Endodermal cell (in vitro differentiated cells): Measurements from ENCODE around the gene WDTC1. TPM values are rescaled to one million over a fixed set of nuclear protein-coding genes. Genes with fewer than 3 reads are reported as not detected.

Experiments used
- DNase-seq: peaks from one replicate; pipeline ENCODE4 v3.0.0-alpha.2; 2017
- H3K27ac ChIP-seq: 2 replicates; pipeline ENCODE4 v1.5.1; 2013; ENCODE audit warnings: mild to moderate bottlenecking, low read depth, low read length, moderate library complexity
- H3K27me3 ChIP-seq: 2 replicates; pipeline ENCODE4 v1.6.1; 2013; ENCODE audit warnings: mild to moderate bottlenecking, low read length, moderate library complexity; ENCODE audit not compliant: insufficient read depth, control insufficient read depth, poor library complexity, severe bottlenecking
- H3K36me3 ChIP-seq: 2 replicates; pipeline ENCODE4 v1.7.0; 2013; ENCODE audit warnings: mild to moderate bottlenecking, low read length, moderate library complexity; ENCODE audit not compliant: control insufficient read depth, insufficient read depth
- H3K4me1 ChIP-seq: one replicate; pipeline ENCODE4 v1.7.0; 2013; ENCODE audit warnings: low read length; ENCODE audit not compliant: control insufficient read depth, insufficient read depth
- H3K4me3 ChIP-seq: 2 replicates; pipeline ENCODE4 v1.5.1; 2013; ENCODE audit warnings: mild to moderate bottlenecking, low read length, moderate library complexity
- H3K9ac ChIP-seq: 2 replicates; pipeline ENCODE4 v1.6.1; 2013; ENCODE audit warnings: mild to moderate bottlenecking, low read length, moderate library complexity; ENCODE audit not compliant: poor library complexity, severe bottlenecking; ENCODE audit errors: extremely low read depth
- H3K9me3 ChIP-seq: 2 replicates; pipeline ENCODE4 v1.6.1; 2013; ENCODE audit warnings: mild to moderate bottlenecking, low read length, moderate library complexity; ENCODE audit not compliant: control insufficient read depth
- H3K27ac Mint-ChIP-seq: 2 replicates; pipeline ENCODE4 v1.8.0; 2020; ENCODE audit warnings: mixed read lengths
- H3K27me3 Mint-ChIP-seq: 2 replicates; pipeline ENCODE4 v1.8.0; 2021; ENCODE audit warnings: mild to moderate bottlenecking, mixed read lengths; ENCODE audit not compliant: insufficient read depth
- H3K36me3 Mint-ChIP-seq: 2 replicates; pipeline ENCODE4 v1.8.0; 2020; ENCODE audit warnings: low read depth, mixed read lengths
- H3K4me1 Mint-ChIP-seq: 2 replicates; pipeline ENCODE4 v1.8.0; 2020; ENCODE audit warnings: mixed read lengths
- H3K4me3 Mint-ChIP-seq: 2 replicates; pipeline ENCODE4 v1.8.0; 2020; ENCODE audit warnings: mild to moderate bottlenecking, moderate library complexity, mixed read lengths
- H3K9me3 Mint-ChIP-seq: 2 replicates; pipeline ENCODE4 v1.8.0; 2020; ENCODE audit warnings: mild to moderate bottlenecking, mixed read lengths
- CTCF ChIP-seq: fragments of 200-600 bp; sonication (generic); conservative IDR thresholded peaks from 2 replicates; pipeline ENCODE4 v1.5.0; 2021; ENCODE audit warnings: antibody characterized with exemption, mild to moderate bottlenecking
- WGBS, 2 experiments: methylation state at CpG; one replicate each; pipeline versions ENCODE4 v1.1.5 to v1.1.7; 2013; ENCODE audit warnings: missing lambda C conversion rate in 2 of 2, mixed read lengths in 1 of 2; ENCODE audit not compliant: insufficient coverage in 1 of 2, insufficient read length in 1 of 2; 5-methylcytosine and 5-hydroxymethylcytosine counted together
- total RNA-seq, 2 donors: library from RNA; stranded (reverse); fragmentation: NEBNext Ultra II Directional in 1 of 2; extraction: Animal tissue kit (Norgen Biotek cat#: 25700) in 1 of 2; gene quantifications; 2 replicates in 1 of 2; 3 replicates in 1 of 2; pipeline ENCODE4 v1.2.1, GENCODE V29; 2021

Gene WDTC1
- total RNA-seq, 2 donors from 2014 or later, result 34.7 to 41.9 TPM

- Histone ChIP-seq H3K4me3 (no peak overlapping the region), H3K36me3 (peaks cover 17% of the 10 kb centered on the region), H3K9me3 (no peaks in the 10 kb centered on the region), H3K27me3 (no peaks in the 10 kb centered on the region), H3K4me1 (no peaks in the 10 kb centered on the region), H3K9ac (no peak overlapping the region), H3K27ac (no peak overlapping the region)
- DNase-seq, result no peak
- 89 to 94% methylated on average over 3 of the region's 3 CpGs for WGBS, 2 experiments
- no peak for TF ChIP-seq CTCF
- Mint-ChIP-seq H3K4me1 (peaks cover 4% of the 10 kb centered on the region), H3K27me3 (no peaks in the 10 kb centered on the region), H3K9me3 (peaks cover 16% of the 10 kb centered on the region), H3K27ac (no peak overlapping the region), H3K36me3 (peaks cover 42% of the 10 kb centered on the region), H3K4me3 (no peak overlapping the region)
Measured at GRCh38 chr1:27290581-27290980, 56.1 kb downstream of the WDTC1 start.

GRCh38 chr1:27292106-27292505 is 57.7 kb downstream of the WDTC1 start:
- H3K27me3 ChIP-seq, result no peaks in the 10 kb centered on the region
- Mint-ChIP-seq H3K4me3 (no peak overlapping the region), H3K27ac (no peak overlapping the region), H3K36me3 (peaks cover 42% of the 10 kb centered on the region), H3K9me3 (peaks cover 16% of the 10 kb centered on the region), H3K4me1 (peaks cover 4% of the 10 kb centered on the region), H3K27me3 (no peaks in the 10 kb centered on the region)
- no peak for DNase-seq
- 93 to 95% methylated on average over 5 of the region's 5 CpGs for WGBS, 2 experiments
- H3K4me3 ChIP-seq, result no peak overlapping the region
- TF ChIP-seq CTCF, result no peak
- H3K9ac ChIP-seq, result no peak overlapping the region
- H3K27ac ChIP-seq, result no peak overlapping the region
- H3K36me3 ChIP-seq, result peaks cover 21% of the 10 kb centered on the region
- no peaks in the 10 kb centered on the region for H3K4me1 ChIP-seq
- H3K9me3 ChIP-seq, result no peaks in the 10 kb centered on the region

- 92 to 97% methylated on average over 7 to 8 of the region's 8 CpGs for WGBS, 2 experiments
- Histone ChIP-seq H3K4me1 (peaks cover 6% of the 10 kb centered on the region), H3K36me3 (peaks cover 26% of the 10 kb centered on the region), H3K9ac (no peak overlapping the region), H3K27me3 (no peaks in the 10 kb centered on the region), H3K4me3 (no peak overlapping the region), H3K27ac (no peak overlapping the region), H3K9me3 (no peaks in the 10 kb centered on the region)
- DNase-seq, result no peak
- no peak for TF ChIP-seq CTCF
- no peak overlapping the region for H3K4me3 Mint-ChIP-seq
- H3K27me3 Mint-ChIP-seq, result no peaks in the 10 kb centered on the region
- peaks cover 40% of the 10 kb centered on the region for H3K36me3 Mint-ChIP-seq
- no peak overlapping the region for H3K27ac Mint-ChIP-seq
- H3K9me3 Mint-ChIP-seq, result peaks cover 11% of the 10 kb centered on the region
- peaks cover 3% of the 10 kb centered on the region for H3K4me1 Mint-ChIP-seq
Measured at GRCh38 chr1:27293915-27294314, 59.5 kb downstream of the WDTC1 start.
